Smooth muscle cell of the pulmonary artery (primary cell): ENCODE results near the gene POFUT1. TPM values are rescaled to one million over a fixed set of nuclear protein-coding genes. Genes with fewer than 3 reads are reported as not detected.

Experiments used
- total RNA-seq: library from RNA; depleted of rRNA; stranded (reverse); fragments of >200 nt; gene quantifications from 2 replicates; pipeline ENCODE4 v1.2.3, GENCODE V29; 2014

POFUT1 gene
- 58.1 and 67.9 TPM in 2 replicates for total RNA-seq

GRCh38 chr20:32207626-32208498, at the start of gene POFUT1, which contains the start of gene PLAGL2:
Gene POFUT1 (plus strand): TSS chr20:32207880. CDS start chr20:32207942, 62 bp downstream.
Gene PLAGL2 (minus strand): TSS chr20:32207743. CDS start chr20:32202178, 5,565 bp downstream.

GRCh38 chr20:32277361-32278198, 69.9 kb downstream of the POFUT1 start, which contains the start of gene KIF3B:
Gene KIF3B (plus strand): TSS chr20:32277651. CDS start chr20:32309778, 32,127 bp downstream.

Other genes starting within 250 kb of the POFUT1 start
- under 0.01 TPM in 1 of 2 replicates, not detected in the other for gene XKR7, start 239.7 kb upstream of the POFUT1 start, total RNA-seq
- gene CCM2L, start 197.4 kb upstream of the POFUT1 start, total RNA-seq, result 0.07 TPM in 1 of 2 replicates, not detected in the other
- gene HCK, start 155.6 kb upstream of the POFUT1 start, total RNA-seq, result not detected in 2 replicates
- 67.6 and 69.0 TPM in 2 replicates for gene TM9SF4, start 98.2 kb upstream of the POFUT1 start, total RNA-seq
- 2.3 and 3.5 TPM in 2 replicates for gene PLAGL2, start 137 bp upstream of the POFUT1 start, total RNA-seq
- gene KIF3B, start 69.8 kb downstream of the POFUT1 start, total RNA-seq, result 36.3 and 46.0 TPM in 2 replicates
- 44.0 and 44.9 TPM in 2 replicates for gene ASXL1, start 150.5 kb downstream of the POFUT1 start, total RNA-seq